Thyroid gland (tissue), 4 donors: ENCODE results near the gene IFI27L1. TPM values are rescaled to one million over a fixed set of nuclear protein-coding genes. Genes with fewer than 3 reads are reported as not detected.

ENCODE experiments used
- DNase-seq, 2 donors: peaks; one replicate each; pipeline ENCODE4 v3.0.0-alpha.2; 2019
- H3K27ac ChIP-seq, 3 donors: fragments of 200-600 bp; sonication (generic); 1 replicate in 2 of 3; 2 replicates in 1 of 3; pipeline ENCODE4 v1.5.1; 2016 to 2019; ENCODE audit warnings: mild to moderate bottlenecking in 1 of 3, moderate library complexity in 1 of 3
- H3K27me3 ChIP-seq: fragments of 200-600 bp; sonication (generic); one replicate; pipeline ENCODE4 v1.5.1; 2019
- H3K36me3 ChIP-seq, 2 donors: fragments of 200-600 bp; sonication (generic); one replicate each; pipeline ENCODE4 v1.5.1; 2016 to 2019
- H3K4me1 ChIP-seq, 2 donors: fragments of 200-600 bp; sonication (generic); one replicate each; pipeline ENCODE4 v1.5.1; 2017 to 2019
- H3K4me3 ChIP-seq, 3 donors: fragments of 200-600 bp; sonication (generic); replicated peaks in 1 of 3; 1 replicate in 2 of 3; 2 replicates in 1 of 3; pipeline ENCODE4 v1.5.1; 2016; ENCODE audit warnings: mild to moderate bottlenecking in 1 of 3
- H3K9me3 ChIP-seq: fragments of 200-600 bp; sonication (generic); one replicate; pipeline ENCODE4 v1.5.1; 2017
- CTCF ChIP-seq, 6 experiments: fragments of 200-600 bp in 3 of 6; fragments of 450-650 bp in 3 of 6; sonication (generic) in 3 of 6; IDR thresholded peaks; one replicate each; pipeline ENCODE4 v1.5.1; 2016 to 2019; ENCODE audit warnings: antibody characterized with exemption in 6 of 6, mild to moderate bottlenecking in 2 of 6, inconsistent platforms in 1 of 6, moderate library complexity in 1 of 6
- POLR2A ChIP-seq, 2 donors: fragments of 450-650 bp; IDR thresholded peaks; one replicate each; pipeline ENCODE4 v1.6.1; 2017; ENCODE audit warnings: antibody characterized with exemption in 2 of 2, mild to moderate bottlenecking in 2 of 2, moderate library complexity in 1 of 2
- whole genome bisulfite sequencing, 2 donors: methylation state at CpG; one replicate each; pipeline ENCODE4 v1.1.5; 2017; 5-methylcytosine and 5-hydroxymethylcytosine counted together
- intact Hi-C: fragments of 100-400 bp; cut with DNase I; formaldehyde crosslinking; loops from one replicate; pipeline ENCODE4 v1.15.1; 2023
- total RNA-seq, 4 donors: library from RNA; depleted of rRNA; stranded (reverse); fragments of >200 nt; gene quantifications; one replicate each; pipeline ENCODE4 v1.2.3, GENCODE V29; 2016

The IFI27L1 gene
- total RNA-seq, 4 donors from 2014 or later, result 3.4 to 21.3 (median 10.2) TPM

GRCh38 chr14:94117856-94118255 is 36.7 kb downstream of the IFI27L1 start:
- TF ChIP-seq POLR2A (IDR thresholded peaks at IDR 0.05), result no peak
- no peak for TF ChIP-seq CTCF (IDR thresholded peaks at IDR 0.05)
- no peaks in the 10 kb centered on the region for H3K36me3 ChIP-seq
- no peak for DNase-seq
- H3K4me1 ChIP-seq, result peaks cover 0 to 14% of the 10 kb centered on the region in 2 donors
- H3K27ac ChIP-seq, result no peak overlapping the region
- H3K27me3 ChIP-seq, result no peaks in the 10 kb centered on the region
- no peak overlapping the region for H3K4me3 ChIP-seq
- no peaks in the 10 kb centered on the region for H3K9me3 ChIP-seq
- 86 to 88% methylated on average over 9 of the region's 9 CpGs for WGBS, 2 donors
- intact Hi-C loops, result no loop called here

GRCh38 chr14:94119071-94119470 is 38.0 kb downstream of the IFI27L1 start:
- intact Hi-C loops, result no loop called here
- Histone ChIP-seq H3K4me3 (no peak overlapping the region), H3K36me3 (no peaks in the 10 kb centered on the region), H3K9me3 (no peaks in the 10 kb centered on the region), H3K27ac (no peak overlapping the region), H3K27me3 (no peaks in the 10 kb centered on the region), H3K4me1 (peaks cover 0 to 14% of the 10 kb centered on the region in 2 donors)
- TF ChIP-seq POLR2A (IDR thresholded peaks at IDR 0.05), result no peak
- no peak for TF ChIP-seq CTCF (IDR thresholded peaks at IDR 0.05)
- DNase-seq, result no peak

GRCh38 chr14:94120667-94121340 is 39.7 kb downstream of the IFI27L1 start:
- no peaks in the 10 kb centered on the region for H3K9me3 ChIP-seq
- no peak overlapping the region for H3K27ac ChIP-seq
- intact Hi-C loops, result no loop called here
- TF ChIP-seq CTCF (IDR thresholded peaks at IDR 0.05) (no peak), POLR2A (IDR thresholded peaks at IDR 0.05) (no peak)
- no peaks in the 10 kb centered on the region for H3K4me1 ChIP-seq
- no peaks in the 10 kb centered on the region for H3K36me3 ChIP-seq
- 87 to 89% methylated on average over 5 of the region's 5 CpGs for WGBS, 2 donors
- H3K27me3 ChIP-seq, result no peaks in the 10 kb centered on the region
- DNase-seq, result no peak
- no peak overlapping the region for H3K4me3 ChIP-seq

GRCh38 chr14:94121485-94121884 is 40.4 kb downstream of the IFI27L1 start:
- H3K4me3 ChIP-seq, result no peak overlapping the region
- H3K9me3 ChIP-seq, result no peaks in the 10 kb centered on the region
- no peak overlapping the region for H3K27ac ChIP-seq
- no peaks in the 10 kb centered on the region for H3K36me3 ChIP-seq
- TF ChIP-seq CTCF (IDR thresholded peaks at IDR 0.05) (no peak), POLR2A (IDR thresholded peaks at IDR 0.05) (no peak)
- H3K27me3 ChIP-seq, result no peaks in the 10 kb centered on the region
- H3K4me1 ChIP-seq, result no peaks in the 10 kb centered on the region
- WGBS, 2 donors, result 44 to 72% methylated on average over 3 of the region's 3 CpGs
- no peak for DNase-seq
- intact Hi-C loops, result no loop called here

- intact Hi-C loops, result no loop called here
- Histone ChIP-seq H3K27me3 (no peaks in the 10 kb centered on the region), H3K9me3 (no peaks in the 10 kb centered on the region), H3K4me1 (no peaks in the 10 kb centered on the region), H3K27ac (no peak overlapping the region), H3K4me3 (no peak overlapping the region), H3K36me3 (no peaks in the 10 kb centered on the region)
- DNase-seq, result no peak
- no peak for TF ChIP-seq CTCF (IDR thresholded peaks at IDR 0.05)
- TF ChIP-seq POLR2A (IDR thresholded peaks at IDR 0.05), result no peak
- WGBS, 2 donors, result 60 to 72% methylated on average over 3 of the region's 3 CpGs
Observed at GRCh38 chr14:94122438-94122837, 41.3 kb downstream of the IFI27L1 start.
